D341Med (cell line): ENCODE measurements around the gene GAB3.
"Not testable (repeated sequence)": the region's sequence is repeated elsewhere in the genome, so short reads cannot be mapped to it uniquely, and the experiment has no call there.

Experiments
- DNase-seq: peaks from one replicate; pipeline ENCODE4 v3.0.0; 2012; ENCODE audit warnings: low spot score

Gene GAB3

DNA sequence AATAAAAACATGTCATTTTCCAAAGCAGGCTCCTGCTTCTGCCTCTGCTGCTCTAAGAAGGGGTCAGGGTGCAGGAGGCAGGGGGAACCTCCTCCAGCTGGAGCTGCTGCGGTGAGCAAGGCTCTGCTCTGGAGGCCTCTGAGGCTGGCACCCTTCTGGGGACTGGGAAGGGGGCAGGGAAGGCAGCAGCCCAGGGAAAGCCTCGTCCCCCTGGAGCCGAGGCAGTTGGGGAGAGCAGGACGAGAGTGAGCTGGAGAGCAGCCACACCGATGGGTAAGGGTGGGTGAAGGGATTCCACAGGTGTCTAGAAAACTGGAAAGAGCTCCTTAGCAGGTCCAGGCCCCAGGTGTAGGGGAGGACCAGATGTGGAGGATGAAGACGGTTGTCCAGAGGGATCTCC is 95.5 kb downstream of the GAB3 start:
- DNase-seq = no peak

DNA sequence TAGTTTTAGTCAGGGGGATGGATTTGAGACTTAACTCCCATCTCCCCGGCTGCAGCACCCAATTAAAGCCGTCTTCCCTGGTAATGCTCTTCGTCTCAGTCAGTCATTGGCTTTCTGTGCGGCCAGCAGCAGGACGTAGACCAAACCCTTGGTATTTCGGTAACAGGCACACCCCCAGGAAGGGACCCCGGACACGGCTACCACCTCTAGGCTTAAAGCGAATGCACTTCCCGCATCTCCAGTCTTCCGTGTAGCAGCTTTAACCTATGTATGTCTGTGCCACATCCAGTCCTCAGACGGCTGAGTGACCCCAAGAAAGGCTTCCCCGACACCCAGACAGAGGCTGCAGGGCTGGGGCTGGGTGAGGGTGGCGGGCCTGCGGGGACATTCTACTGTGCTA is 96.0 kb downstream of the GAB3 start:
- DNase-seq = no peak

DNA sequence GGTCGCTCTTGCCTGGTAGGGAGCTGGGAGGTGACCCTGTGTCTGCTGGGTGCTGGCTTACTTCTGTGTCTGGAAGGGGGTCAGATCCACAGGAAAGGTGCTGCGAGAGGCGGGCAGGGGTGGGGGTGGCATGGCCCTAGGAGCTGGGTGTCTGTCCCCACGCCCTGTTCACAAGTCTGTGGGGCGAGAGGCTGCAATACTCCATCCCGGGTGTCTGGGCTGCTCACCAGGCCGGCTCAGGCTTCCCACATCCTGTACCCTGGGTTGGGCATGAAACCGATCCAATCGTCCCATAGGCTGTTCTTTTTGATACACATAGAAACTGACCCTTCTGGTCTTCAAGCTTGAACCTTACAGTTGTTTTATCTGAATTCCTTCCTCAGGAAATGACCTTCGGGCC is 96.5 kb downstream of the GAB3 start:
- DNase-seq = no peak

- DNase-seq = not testable (repeated sequence)
Measured at GRCh38 chrX:154653413-154653812, 97.5 kb downstream of the GAB3 start, which contains the start of gene CTAG2. Gene CTAG2 (minus strand): TSS chrX:154653579. CDS start chrX:154653515, 64 bp downstream.

- no peak for DNase-seq
Measured at GRCh38 chrX:154653048-154653401, 97.9 kb downstream of the GAB3 start.

GRCh38 chrX:154652311-154653047 is 98.4 kb downstream of the GAB3 start:
- DNase-seq = no peak

- DNase-seq = no peak
Measured at GRCh38 chrX:154650221-154650510, 100.7 kb downstream of the GAB3 start.

- DNase-seq = no peak
Measured at GRCh38 chrX:154649503-154650220, 101.2 kb downstream of the GAB3 start.

DNA sequence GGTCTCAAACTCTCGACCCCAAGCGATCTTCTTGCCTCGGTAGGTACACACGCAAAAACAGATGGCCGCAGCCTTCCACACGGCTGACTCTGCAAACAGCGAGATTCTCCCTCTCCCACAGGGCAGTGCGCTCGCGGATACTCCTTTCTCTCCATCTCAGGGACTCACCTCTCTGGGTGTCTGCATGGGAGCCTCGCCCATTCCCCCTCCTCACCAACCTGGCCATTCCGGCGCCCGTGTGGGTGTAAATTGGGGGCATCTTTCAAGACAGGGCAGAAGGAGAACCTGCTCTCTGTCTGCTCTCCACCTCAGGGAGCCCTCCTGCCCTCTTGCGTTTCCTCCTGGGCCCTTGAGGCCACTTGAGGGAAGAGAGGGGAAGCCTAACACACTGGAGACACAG is 101.9 kb downstream of the GAB3 start:
- DNase-seq = no peak

DNA sequence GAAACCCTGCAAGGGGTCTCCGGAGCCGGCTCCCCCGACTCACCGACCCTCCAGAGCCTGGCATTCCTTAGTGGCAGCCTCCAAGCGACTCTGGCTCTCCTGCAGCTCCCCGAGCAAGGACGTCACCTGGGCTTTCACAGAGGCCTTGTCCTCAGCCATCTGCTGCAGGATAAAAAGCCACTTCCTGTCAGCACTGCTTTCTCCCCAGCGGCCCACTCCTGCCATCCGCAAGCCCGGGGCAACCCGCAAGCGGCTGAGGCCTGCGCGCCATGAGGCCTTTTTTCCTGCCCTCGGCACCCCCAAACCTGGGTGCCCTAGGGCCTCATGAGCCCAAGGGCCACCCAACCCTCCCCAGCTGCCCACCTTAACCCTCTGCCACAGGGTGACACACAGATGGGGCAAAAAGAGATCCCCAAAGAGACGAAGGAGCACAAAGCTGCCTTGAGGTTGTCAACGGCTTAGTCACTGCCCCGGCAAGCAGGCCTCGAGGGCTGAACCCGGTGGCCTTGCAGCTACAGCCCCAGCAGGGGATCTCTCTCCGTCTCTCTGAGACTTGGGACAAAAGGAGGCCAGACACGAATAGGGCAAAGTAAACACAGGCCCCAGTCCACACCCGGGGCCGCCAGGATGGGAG is 105.0 kb downstream of the GAB3 start:
- not testable (repeated sequence) for DNase-seq

DNA sequence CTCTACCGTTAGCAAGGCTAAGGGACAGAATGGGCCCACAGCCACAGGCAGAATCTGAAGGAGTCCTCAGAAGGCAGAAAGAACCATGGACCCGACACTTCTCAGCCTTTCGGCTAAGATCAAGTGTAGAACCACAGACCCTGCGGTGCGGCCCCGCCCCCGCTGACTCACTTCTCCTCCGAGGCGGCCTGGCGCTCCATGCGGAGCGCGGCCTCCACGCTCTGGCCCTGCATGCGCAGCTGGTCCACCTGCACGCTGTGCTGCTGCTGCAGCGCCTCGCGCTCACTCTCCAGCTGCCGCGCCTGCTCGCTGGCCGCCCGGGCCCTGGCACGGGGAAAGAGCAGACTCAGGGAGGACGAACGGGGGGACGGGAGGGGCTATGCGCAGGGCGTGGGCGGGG is 107.2 kb downstream of the GAB3 start:
- DNase-seq = not testable (repeated sequence)

DNA sequence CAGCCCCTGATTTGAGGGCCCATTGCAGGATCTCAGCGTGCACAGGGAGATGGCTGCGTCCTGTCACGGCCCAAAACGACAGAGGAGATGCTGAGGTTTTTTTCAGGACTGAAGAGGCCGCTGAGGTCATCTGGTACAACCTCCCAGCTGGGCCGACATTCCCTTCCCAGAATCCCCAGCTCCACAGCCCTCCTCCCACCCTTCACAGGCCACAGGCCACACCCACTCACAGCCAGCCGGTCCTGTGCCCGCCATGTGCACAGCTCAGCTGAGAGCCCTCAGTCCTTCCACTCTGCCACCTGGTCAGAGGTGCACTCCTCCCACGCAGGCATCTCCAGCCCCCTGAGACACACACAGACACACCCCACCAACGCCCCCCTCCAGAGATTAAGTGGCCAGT is 109.1 kb downstream of the GAB3 start:
- DNase-seq = not testable (repeated sequence)

DNA sequence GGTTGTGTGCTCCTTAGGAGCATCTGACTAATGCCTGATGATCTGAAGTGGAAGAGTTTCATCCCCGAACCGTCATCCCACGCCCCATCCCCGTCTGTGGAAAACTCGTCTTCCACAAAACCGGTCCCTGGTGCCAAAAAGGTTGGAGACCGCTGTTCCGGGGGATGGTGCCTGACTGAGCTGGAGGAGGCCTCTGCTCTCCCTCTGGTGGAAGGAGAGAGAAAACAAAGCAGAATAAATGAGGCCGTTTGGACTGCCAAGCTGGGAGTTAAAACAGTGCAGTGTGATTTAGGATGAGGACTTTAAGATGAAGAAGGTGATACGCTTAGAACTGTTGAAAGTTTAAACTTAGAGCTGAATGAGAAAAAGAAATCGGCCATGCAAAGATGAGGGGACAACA is 117.2 kb downstream of the GAB3 start:
- DNase-seq = not testable (repeated sequence)

GRCh38 chrX:154630949-154631348 is 119.9 kb downstream of the GAB3 start:
- DNase-seq = not testable (repeated sequence)

GRCh38 chrX:154628960-154629359 is 121.9 kb downstream of the GAB3 start:
- not testable (repeated sequence) for DNase-seq
